HepG2 (cell line): ENCODE results near the gene HES2. TPM values are rescaled to one million over a fixed set of nuclear protein-coding genes. Genes with fewer than 3 reads are reported as not detected.

ENCODE experiments used
- ATF4 ChIP-seq, 2 experiments: fragments of 450-650 bp in 1 of 2; sonication (generic) in 1 of 2; formaldehyde crosslinking; IDR thresholded peaks; 2 replicates each; pipeline versions ENCODE4 v1.5.0 to v1.8.0; 2020 to 2022; ENCODE audit warnings: mild to moderate bottlenecking in 1 of 2, missing genetic modification reagents in 1 of 2
- CEBPG ChIP-seq: IDR thresholded peaks from 2 replicates; pipeline ENCODE4 v1.6.1; 2016
- FOXA3 ChIP-seq: IDR thresholded peaks from 2 replicates; pipeline ENCODE4 v1.6.1; 2016; ENCODE audit warnings: missing genetic modification reagents, missing compliant biosample characterization
- FOXP1 ChIP-seq, 2 experiments: fragments of 450-650 bp in 1 of 2; IDR thresholded peaks; 2 replicates each; pipeline ENCODE4 v1.6.1; 2017 to 2018; ENCODE audit warnings: antibody characterized with exemption in 1 of 2
- GATAD2A ChIP-seq: IDR thresholded peaks from 2 replicates; pipeline ENCODE4 v1.6.1; 2016
- HDAC6 ChIP-seq: fragments of 200-600 bp; sonication (generic); IDR thresholded peaks from 2 replicates; pipeline ENCODE4 v1.7.0; 2017; ENCODE audit warnings: mild to moderate bottlenecking, antibody characterized with exemption, low read length, low read depth
- KLF16 ChIP-seq, 2 experiments: sonication (generic) in 1 of 2; formaldehyde crosslinking in 1 of 2; IDR thresholded peaks; 2 replicates each; pipeline versions ENCODE4 v1.6.1 to v1.8.0; 2016 to 2023; ENCODE audit warnings: missing genetic modification reagents in 2 of 2, missing compliant biosample characterization in 1 of 2
- LCORL ChIP-seq, 2 experiments: fragments of 450-650 bp in 1 of 2; sonication (generic) in 1 of 2; formaldehyde crosslinking in 1 of 2; IDR thresholded peaks; 2 replicates each; pipeline versions ENCODE4 v1.5.0 to v1.6.1; 2017 to 2020; ENCODE audit warnings: antibody characterized with exemption in 1 of 2, missing genetic modification reagents in 1 of 2
- SOX6 ChIP-seq, 2 experiments: fragments of 450-650 bp in 1 of 2; sonication (generic) in 1 of 2; formaldehyde crosslinking in 1 of 2; IDR thresholded peaks; 2 replicates each; pipeline versions ENCODE4 v1.4.0 to v1.6.1; 2017 to 2020; ENCODE audit warnings: antibody characterized with exemption in 1 of 2, mild to moderate bottlenecking in 1 of 2, missing genetic modification reagents in 1 of 2
- TEAD3 ChIP-seq: optimal IDR thresholded peaks from 2 replicates; pipeline ENCODE3; 2016; ENCODE audit warnings: borderline replicate concordance
- YY1 ChIP-seq: IDR thresholded peaks from 2 replicates; pipeline ENCODE4 v1.6.1; 2011; ENCODE audit warnings: low read length, low read depth, moderate library complexity, mild to moderate bottlenecking; ENCODE audit not compliant: insufficient read depth, insufficient replicate concordance
- ZNF7 ChIP-seq: IDR thresholded peaks from 2 replicates; pipeline ENCODE4 v1.6.1; 2016; ENCODE audit warnings: missing biosample characterization, missing genetic modification reagents
- polyA plus RNA-seq, 8 experiments: library from polyadenylated mRNA; depleted of rRNA in 3 of 8; stranded (reverse) in 7 of 8; unstranded in 1 of 8; fragments of >200 nt; fragmentation: Illumina TruSeq in 4 of 8; extraction: Trizol in 4 of 8; gene quantifications; 2 replicates each; pipeline versions ENCODE4 v1.2.1 to v1.2.3, GENCODE V29; 2011 to 2016; ENCODE audit warnings: low read depth in 4 of 8, missing spikeins in 1 of 8, mixed read lengths in 1 of 8; ENCODE audit not compliant: insufficient read depth in 1 of 8
- total RNA-seq, 5 experiments: library from RNA; depleted of rRNA; stranded (reverse); fragments of >200 nt; fragmentation: Illumina TruSeq; extraction: Trizol; gene quantifications; 2 replicates each; pipeline ENCODE4 v1.2.3, GENCODE V29; 2016; ENCODE audit warnings: low read depth in 1 of 5
- TF ChIP-seq, protein P1 (sequence below): sonication (generic); formaldehyde crosslinking; conservative IDR thresholded peaks from 2 replicates; pipeline ENCODE4 v1.4.0; 2020; ENCODE audit warnings: mild to moderate bottlenecking, missing genetic modification reagents, moderate library complexity
- TF ChIP-seq, protein P2 (sequence below): sonication (generic); formaldehyde crosslinking; IDR thresholded peaks from 2 replicates; pipeline ENCODE4 v1.4.0; 2020; ENCODE audit warnings: missing genetic modification reagents

The HES2 gene
- total and polyA plus RNA-seq, 2 of the 13 experiments (the other 11 are each of a cell fraction or from before 2014, with no cell fraction given), result 0.11 to 0.17 TPM

DNA sequence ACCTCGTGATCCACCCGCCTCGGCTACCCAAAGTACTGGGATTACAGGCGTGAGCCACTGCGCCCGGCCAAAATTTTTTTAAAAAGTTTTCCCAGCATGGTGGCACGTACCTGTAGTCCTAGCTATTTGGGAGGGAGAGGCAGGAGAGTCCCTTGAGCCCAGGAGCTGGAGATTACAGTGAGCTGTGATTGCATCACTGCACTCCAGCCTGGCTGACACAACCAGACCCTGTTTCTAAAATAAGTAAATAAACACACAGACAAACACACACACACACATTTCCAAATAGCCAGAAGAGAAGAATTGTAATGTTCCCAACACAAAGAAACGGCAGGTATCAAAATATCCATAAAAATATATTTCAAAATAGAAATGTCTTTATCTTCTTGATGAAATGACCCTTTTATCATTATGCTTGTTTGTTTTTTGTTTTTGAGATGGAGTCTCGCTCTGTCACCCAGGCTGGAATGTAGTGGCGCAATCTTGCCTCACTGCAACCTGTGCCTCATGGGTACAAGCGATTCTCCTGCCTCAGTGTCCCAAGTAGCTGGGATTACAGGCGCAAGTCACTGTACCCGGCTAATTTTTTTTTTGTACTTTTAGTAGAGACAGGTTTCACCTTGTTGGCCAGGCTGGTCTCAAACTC, 9.3 kb downstream of the HES2 start (continued):
- TF ChIP-seq, protein P1, sequence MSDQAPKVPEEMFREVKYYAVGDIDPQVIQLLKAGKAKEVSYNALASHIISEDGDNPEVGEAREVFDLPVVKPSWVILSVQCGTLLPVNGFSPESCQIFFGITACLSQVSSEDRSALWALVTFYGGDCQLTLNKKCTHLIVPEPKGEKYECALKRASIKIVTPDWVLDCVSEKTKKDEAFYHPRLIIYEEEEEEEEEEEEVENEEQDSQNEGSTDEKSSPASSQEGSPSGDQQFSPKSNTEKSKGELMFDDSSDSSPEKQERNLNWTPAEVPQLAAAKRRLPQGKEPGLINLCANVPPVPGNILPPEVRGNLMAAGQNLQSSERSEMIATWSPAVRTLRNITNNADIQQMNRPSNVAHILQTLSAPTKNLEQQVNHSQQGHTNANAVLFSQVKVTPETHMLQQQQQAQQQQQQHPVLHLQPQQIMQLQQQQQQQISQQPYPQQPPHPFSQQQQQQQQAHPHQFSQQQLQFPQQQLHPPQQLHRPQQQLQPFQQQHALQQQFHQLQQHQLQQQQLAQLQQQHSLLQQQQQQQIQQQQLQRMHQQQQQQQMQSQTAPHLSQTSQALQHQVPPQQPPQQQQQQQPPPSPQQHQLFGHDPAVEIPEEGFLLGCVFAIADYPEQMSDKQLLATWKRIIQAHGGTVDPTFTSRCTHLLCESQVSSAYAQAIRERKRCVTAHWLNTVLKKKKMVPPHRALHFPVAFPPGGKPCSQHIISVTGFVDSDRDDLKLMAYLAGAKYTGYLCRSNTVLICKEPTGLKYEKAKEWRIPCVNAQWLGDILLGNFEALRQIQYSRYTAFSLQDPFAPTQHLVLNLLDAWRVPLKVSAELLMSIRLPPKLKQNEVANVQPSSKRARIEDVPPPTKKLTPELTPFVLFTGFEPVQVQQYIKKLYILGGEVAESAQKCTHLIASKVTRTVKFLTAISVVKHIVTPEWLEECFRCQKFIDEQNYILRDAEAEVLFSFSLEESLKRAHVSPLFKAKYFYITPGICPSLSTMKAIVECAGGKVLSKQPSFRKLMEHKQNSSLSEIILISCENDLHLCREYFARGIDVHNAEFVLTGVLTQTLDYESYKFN (CRISPR knock-in tag), result 0 out of 2 replicates have a peak, but pooled peaks have one; percentile 27
- no peak for TF ChIP-seq ZNF7
- no peak for TF ChIP-seq LCORL (IDR thresholded peaks at IDR 0.05)
- peak; percentile 52; the same call in 1 of the 2 replicates for TF ChIP-seq LCORL (CRISPR knock-in tag; IDR thresholded peaks at IDR 0.05)
- TF ChIP-seq CEBPG, result peak; percentile 87
- TF ChIP-seq TEAD3, result peak; percentile 74
- peak; percentile 55; the same call in 1 of the 2 replicates for TF ChIP-seq FOXA3 (CRISPR knock-in tag)
- TF ChIP-seq ATF4 (CRISPR knock-in tag; IDR thresholded peaks at IDR 0.05), result peak in 1 of 2 experiments; percentile 95; a peak in 2 of 4 replicates
- TF ChIP-seq GATAD2A (CRISPR knock-in tag), result peak; percentile 70
- no peak for TF ChIP-seq YY1
- TF ChIP-seq, protein P2, sequence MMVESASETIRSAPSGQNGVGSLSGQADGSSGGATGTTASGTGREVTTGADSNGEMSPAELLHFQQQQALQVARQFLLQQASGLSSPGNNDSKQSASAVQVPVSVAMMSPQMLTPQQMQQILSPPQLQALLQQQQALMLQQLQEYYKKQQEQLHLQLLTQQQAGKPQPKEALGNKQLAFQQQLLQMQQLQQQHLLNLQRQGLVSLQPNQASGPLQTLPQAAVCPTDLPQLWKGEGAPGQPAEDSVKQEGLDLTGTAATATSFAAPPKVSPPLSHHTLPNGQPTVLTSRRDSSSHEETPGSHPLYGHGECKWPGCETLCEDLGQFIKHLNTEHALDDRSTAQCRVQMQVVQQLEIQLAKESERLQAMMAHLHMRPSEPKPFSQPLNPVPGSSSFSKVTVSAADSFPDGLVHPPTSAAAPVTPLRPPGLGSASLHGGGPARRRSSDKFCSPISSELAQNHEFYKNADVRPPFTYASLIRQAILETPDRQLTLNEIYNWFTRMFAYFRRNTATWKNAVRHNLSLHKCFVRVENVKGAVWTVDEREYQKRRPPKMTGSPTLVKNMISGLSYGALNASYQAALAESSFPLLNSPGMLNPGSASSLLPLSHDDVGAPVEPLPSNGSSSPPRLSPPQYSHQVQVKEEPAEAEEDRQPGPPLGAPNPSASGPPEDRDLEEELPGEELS (CRISPR knock-in tag), result peak; percentile 78
- no peak for TF ChIP-seq HDAC6
- TF ChIP-seq FOXP1 (IDR thresholded peaks at IDR 0.05), result peak; percentile 31; the same call in 1 of the 2 replicates
- peak; percentile 89 for TF ChIP-seq FOXP1 (CRISPR knock-in tag; IDR thresholded peaks at IDR 0.05)
- TF ChIP-seq KLF16 (CRISPR knock-in tag; IDR thresholded peaks at IDR 0.05), result peak in 1 of 2 experiments; percentile 55; a peak in 2 of 4 replicates
- no peak for TF ChIP-seq SOX6 (IDR thresholded peaks at IDR 0.05)
- peak; percentile 48; the same call in 1 of the 2 replicates for TF ChIP-seq SOX6 (CRISPR knock-in tag; IDR thresholded peaks at IDR 0.05)
- TF ChIP-seq, all 625 proteins: peak for 16
